ENCODE results near the gene ASIC2.

GRCh38 chr17:33016920-33017319 is 276.2 kb downstream of the ASIC2 start:
- TF ChIP-seq POLR2A (IDR thresholded peaks at IDR 0.05; ENCODE audit: low read length) (no peak), GATA1 (IDR thresholded peaks at IDR 0.05; ENCODE audit: low read depth, low read length) (no peak)

All from erythroblast (primary cell).